H9 (cell line): ENCODE measurements around the gene LRMDA. TPM values are rescaled to one million over a fixed set of nuclear protein-coding genes. Genes with fewer than 3 reads are reported as not detected.

Experiments used
- DNase-seq: peaks from one replicate; pipeline ENCODE4 v3.0.0-alpha.2; 2017
- H2AFZ ChIP-seq: one replicate; pipeline ENCODE4 v1.6.1; 2013; ENCODE audit warnings: mild to moderate bottlenecking, low read length, control low read depth, moderate library complexity
- H2AK5ac ChIP-seq: 2 replicates; pipeline ENCODE4 v1.6.1; 2013; ENCODE audit warnings: low read length, control low read depth, mixed read lengths; ENCODE audit not compliant: insufficient read length
- H2BK120ac ChIP-seq: one replicate; pipeline ENCODE4 v1.6.1; 2013; ENCODE audit warnings: low read depth, mild to moderate bottlenecking, low read length, control low read depth, inconsistent platforms; ENCODE audit not compliant: poor library complexity, severe bottlenecking
- H2BK12ac ChIP-seq: 2 replicates; pipeline ENCODE4 v1.6.1; 2013; ENCODE audit warnings: low read length, control low read depth, mixed read lengths, low read depth; ENCODE audit not compliant: insufficient read length
- H2BK15ac ChIP-seq: 2 replicates; pipeline ENCODE4 v1.6.1; 2013; ENCODE audit warnings: low read depth, low read length, control low read depth
- H2BK20ac ChIP-seq: one replicate; pipeline ENCODE4 v1.6.1; 2013; ENCODE audit warnings: low read depth, mild to moderate bottlenecking, low read length, control low read depth, inconsistent platforms; ENCODE audit not compliant: poor library complexity, severe bottlenecking
- H2BK5ac ChIP-seq: 2 replicates; pipeline ENCODE4 v1.6.1; 2013; ENCODE audit warnings: low read length, control low read depth, mixed read lengths; ENCODE audit not compliant: insufficient read length
- H3K14ac ChIP-seq: 2 replicates; pipeline ENCODE4 v1.6.1; 2013; ENCODE audit warnings: low read length, control low read depth; ENCODE audit not compliant: insufficient read depth
- H3K18ac ChIP-seq: 2 replicates; pipeline ENCODE4 v1.6.1; 2013; ENCODE audit warnings: low read depth, mild to moderate bottlenecking, mixed read lengths, low read length, control low read depth; ENCODE audit not compliant: insufficient read length
- H3K23ac ChIP-seq: 2 replicates; pipeline ENCODE4 v1.6.1; 2013; ENCODE audit warnings: low read length, control low read depth, mixed read lengths, low read depth; ENCODE audit not compliant: insufficient read length
- H3K23me2 ChIP-seq: 2 replicates; pipeline ENCODE4 v1.6.1; 2013; ENCODE audit warnings: low read depth, mild to moderate bottlenecking, mixed read lengths, low read length, control low read depth; ENCODE audit not compliant: insufficient read length, poor library complexity, severe bottlenecking
- H3K27ac ChIP-seq: 2 replicates; pipeline ENCODE4 v1.5.1; 2013; ENCODE audit warnings: low read length, control low read depth, mixed read lengths, low read depth; ENCODE audit not compliant: insufficient read length
- H3K27me3 ChIP-seq: 2 replicates; pipeline ENCODE4 v1.6.1; 2013; ENCODE audit warnings: low read length, control low read depth, inconsistent platforms; ENCODE audit not compliant: insufficient read depth
- H3K4ac ChIP-seq: 2 replicates; pipeline ENCODE4 v1.6.1; 2013; ENCODE audit warnings: low read depth, mild to moderate bottlenecking, control low read depth, inconsistent platforms, low read length, moderate library complexity
- H3K4me1 ChIP-seq: 2 replicates; pipeline ENCODE4 v1.6.1; 2013; ENCODE audit warnings: low read length, control low read depth, inconsistent platforms; ENCODE audit not compliant: insufficient read depth
- H3K4me2 ChIP-seq: 2 replicates; pipeline ENCODE4 v1.6.1; 2013; ENCODE audit warnings: low read length, control low read depth, mixed read lengths; ENCODE audit not compliant: insufficient read length, insufficient read depth
- H3K56ac ChIP-seq: 2 replicates; pipeline ENCODE4 v1.6.1; 2013; ENCODE audit warnings: low read depth, mild to moderate bottlenecking, mixed read lengths, low read length, control low read depth; ENCODE audit not compliant: insufficient read length
- H3K79me1 ChIP-seq: 2 replicates; pipeline ENCODE4 v1.6.1; 2013; ENCODE audit warnings: low read depth, mild to moderate bottlenecking, moderate library complexity, low read length, control low read depth, inconsistent platforms; ENCODE audit not compliant: insufficient read depth, poor library complexity, severe bottlenecking
- H3K79me2 ChIP-seq: 2 replicates; pipeline ENCODE4 v1.6.1; 2013; ENCODE audit warnings: low read length, control low read depth, inconsistent platforms; ENCODE audit not compliant: insufficient read depth
- H3K9ac ChIP-seq: 2 replicates; pipeline ENCODE4 v1.6.1; 2013; ENCODE audit warnings: low read length, control low read depth, mixed read lengths; ENCODE audit not compliant: insufficient read length; ENCODE audit errors: extremely low read depth
- H3K9me3 ChIP-seq: one replicate; pipeline ENCODE4 v1.6.1; 2013; ENCODE audit warnings: low read depth, low read length, inconsistent platforms; ENCODE audit not compliant: control insufficient read depth
- H3T11ph ChIP-seq: one replicate; pipeline ENCODE4 v1.6.1; 2013; ENCODE audit warnings: mild to moderate bottlenecking, low read length, control low read depth, inconsistent platforms
- H4K20me1 ChIP-seq: one replicate; pipeline ENCODE4 v1.6.1; 2013; ENCODE audit not compliant: control insufficient read depth, insufficient read length, insufficient read depth
- H4K5ac ChIP-seq: 2 replicates; pipeline ENCODE4 v1.6.1; 2013; ENCODE audit warnings: low read depth, mild to moderate bottlenecking, mixed read lengths, low read length, control low read depth; ENCODE audit not compliant: insufficient read length
- H4K8ac ChIP-seq: replicated peaks from 2 replicates; pipeline ENCODE4 v1.6.1; 2013; ENCODE audit warnings: low read length, control low read depth, mixed read lengths, low read depth; ENCODE audit not compliant: insufficient read length
- H4K91ac ChIP-seq: 2 replicates; pipeline ENCODE4 v1.6.1; 2013; ENCODE audit warnings: low read depth, mild to moderate bottlenecking, moderate library complexity, mixed read lengths, low read length, control low read depth; ENCODE audit not compliant: insufficient read length
- H3K27ac Mint-ChIP-seq, 3 experiments: 2 replicates in 2 of 3; 3 replicates in 1 of 3; pipeline ENCODE4 v1.8.0; 2020 to 2021; ENCODE audit warnings: mixed read lengths in 3 of 3, mild to moderate bottlenecking in 1 of 3, moderate library complexity in 1 of 3
- H3K27me3 Mint-ChIP-seq: 2 replicates; pipeline ENCODE4 v1.8.0; 2021; ENCODE audit warnings: low read depth, mild to moderate bottlenecking, moderate library complexity, mixed read lengths
- H3K36me3 Mint-ChIP-seq, 3 experiments: 2 replicates in 2 of 3; 3 replicates in 1 of 3; pipeline ENCODE4 v1.8.0; 2020 to 2021; ENCODE audit warnings: low read depth in 3 of 3, mixed read lengths in 3 of 3; ENCODE audit not compliant: insufficient read depth in 1 of 3
- H3K4me1 Mint-ChIP-seq, 2 experiments: 2 replicates each; pipeline ENCODE4 v1.8.0; 2020; ENCODE audit warnings: mixed read lengths in 2 of 2
- H3K4me3 Mint-ChIP-seq, 2 experiments: 2 replicates in 1 of 2; 3 replicates in 1 of 2; pipeline ENCODE4 v1.8.0; 2020 to 2021; ENCODE audit warnings: mild to moderate bottlenecking in 2 of 2, mixed read lengths in 2 of 2, moderate library complexity in 1 of 2
- H3K9me3 Mint-ChIP-seq, 2 experiments: 2 replicates in 1 of 2; 3 replicates in 1 of 2; pipeline ENCODE4 v1.8.0; 2020; ENCODE audit warnings: mild to moderate bottlenecking in 2 of 2, mixed read lengths in 2 of 2, moderate library complexity in 1 of 2
- CTCF ChIP-seq: fragments of 200-600 bp; sonication (generic); conservative IDR thresholded peaks from 3 replicates; pipeline ENCODE4 v1.8.0; 2021; ENCODE audit warnings: antibody characterized with exemption, mild to moderate bottlenecking
- WGBS: extraction: QIAGEN DNeasy Blood & Tissue Kit; methylation state at CpG from one replicate; pipeline ENCODE4 v1.1.7; 2013; ENCODE audit warnings: missing lambda C conversion rate, low lambda C conversion rate, mixed read lengths; ENCODE audit not compliant: insufficient read length; ENCODE audit errors: extremely low coverage; 5-methylcytosine and 5-hydroxymethylcytosine counted together
- total RNA-seq: library from RNA; stranded (reverse); gene quantifications from 2 replicates; pipeline ENCODE4 v1.2.1, GENCODE V29; 2021

Gene LRMDA
- total RNA-seq, 1 experiment from 2014 or later, result 1.8 TPM

- Histone ChIP-seq H2BK15ac (no peak overlapping the region), H3K56ac (no peak overlapping the region), H3K23ac (no peak overlapping the region), H2BK12ac (no peak overlapping the region), H3K4me1 (no peaks in the 10 kb centered on the region), H4K91ac (no peak overlapping the region), H3K14ac (no peak overlapping the region), H3K27ac (no peak overlapping the region), H3K23me2 (no peaks in the 10 kb centered on the region), H3K18ac (no peak overlapping the region), H2BK120ac (no peak overlapping the region), H3T11ph (no peak overlapping the region), H3K79me1 (no peaks in the 10 kb centered on the region), H2AFZ (no peak overlapping the region), H2BK20ac (no peak overlapping the region), H2BK5ac (no peak overlapping the region), H2AK5ac (no peak overlapping the region), H3K9me3 (no peaks in the 10 kb centered on the region), H3K27me3 (no peaks in the 10 kb centered on the region), H4K20me1 (no peaks in the 10 kb centered on the region), H4K5ac (no peak overlapping the region), H3K4ac (no peak overlapping the region), H3K4me2 (no peak overlapping the region), H3K79me2 (no peaks in the 10 kb centered on the region), H3K9ac (no peak overlapping the region), H4K8ac (no peak overlapping the region)
- H3K9me3 Mint-ChIP-seq, result peaks cover 13 to 21% of the 10 kb centered on the region in 2 experiments
- no peak overlapping the region for H3K27ac Mint-ChIP-seq
- H3K4me1 Mint-ChIP-seq, result peaks cover 0 to 4% of the 10 kb centered on the region in 2 experiments; a peak in 2 of 4 replicates
- TF ChIP-seq CTCF, result no peak
- peaks cover 3 to 10% (median 6%) of the 10 kb centered on the region in 3 experiments; a peak in 5 of 7 replicates for H3K36me3 Mint-ChIP-seq
- H3K4me3 Mint-ChIP-seq, result no peak overlapping the region
- WGBS, result no CpG with 5 or more reads among the region's 1 CpG
- DNase-seq, result no peak
- peaks cover 2% of the 10 kb centered on the region; the same call in 1 of the 2 replicates for H3K27me3 Mint-ChIP-seq
Measured at GRCh38 chr10:75548356-75548755, 116.9 kb downstream of the LRMDA start.
